Spleen (tissue), 7 donors: Measurements from ENCODE around the gene LDHAL6A.

Source experiments
- CTCF ChIP-seq, 11 experiments: fragments of 200-600 bp in 7 of 11; fragments of 450-650 bp in 4 of 11; sonication (generic) in 4 of 11; IDR thresholded peaks in 8 of 11; conservative IDR thresholded peaks in 3 of 11; 1 replicate in 7 of 11; 2 replicates in 4 of 11; pipeline versions ENCODE4 v1.4.0 to v1.8.0; 2016 to 2021; ENCODE audit warnings: antibody characterized with exemption in 11 of 11, inconsistent platforms in 4 of 11, mild to moderate bottlenecking in 1 of 11
- POLR2AphosphoS5 ChIP-seq, 3 donors: sonication (generic); formaldehyde crosslinking; IDR thresholded peaks; one replicate each; pipeline ENCODE4 v1.5.1; 2017; ENCODE audit warnings: antibody characterized with exemption in 3 of 3
- donor health status: DM: no; HTN: no; CAD: no; lungs with moderate emphysema.
- donor health status: DM: no; HTN: no; CAD: no.
- donor health status: DM: no; HTN: no; CAD: no.

- TF ChIP-seq POLR2AphosphoS5 (IDR thresholded peaks at IDR 0.05) (no peak), CTCF (IDR thresholded peaks at IDR 0.05 in 8 of 11, conservative IDR thresholded peaks at IDR 0.05 in 3 of 11) (no peak)
Measured at GRCh38 chr11:18485913-18486528, 30.4 kb downstream of the LDHAL6A start.
